SK-N-MC (cell line): ENCODE results near the gene KIAA0930.

Experiments used
- DNase-seq: peaks from one replicate; pipeline ENCODE4 v3.0.0-alpha.2; 2011; ENCODE audit warnings: low read depth, low spot score
- H3K27ac ChIP-seq: fragments of 200-600 bp; sonication (generic); 2 replicates; pipeline ENCODE4 v1.5.1; 2016; ENCODE audit warnings: mixed run types
- H3K36me3 ChIP-seq: fragments of 200-600 bp; sonication (generic); 2 replicates; pipeline ENCODE4 v1.6.1; 2017; ENCODE audit warnings: antibody characterized with exemption, low read length, mixed read lengths; ENCODE audit not compliant: insufficient read depth
- H3K4me3 ChIP-seq: fragments of 200-600 bp; sonication (generic); 2 replicates; pipeline ENCODE4 v1.5.1; 2016
- H3K9ac ChIP-seq: fragments of 200-600 bp; sonication (generic); 2 replicates; pipeline ENCODE4 v1.8.0; 2017; ENCODE audit warnings: mixed run types, mixed read lengths; ENCODE audit not compliant: insufficient read length
- H3K9me3 ChIP-seq: fragments of 200-600 bp; sonication (generic); 2 replicates; pipeline ENCODE4 v1.6.1; 2017; ENCODE audit warnings: low read depth, mild to moderate bottlenecking, antibody characterized with exemption, low read length, moderate library complexity, mixed read lengths
- EZH2 ChIP-seq: fragments of 200-600 bp; sonication (generic); IDR thresholded peaks from one replicate; pipeline ENCODE4 v1.6.1; 2017; ENCODE audit warnings: antibody characterized with exemption
- FOXP2 ChIP-seq: optimal IDR thresholded peaks from 2 replicates; pipeline ENCODE3; 2011; ENCODE audit warnings: mild to moderate bottlenecking, moderate library complexity; ENCODE audit not compliant: insufficient read depth; ENCODE audit errors: extremely low read length, control extremely low read depth
- POLR2AphosphoS5 ChIP-seq: IDR thresholded peaks from 2 replicates; pipeline ENCODE4 v1.6.1; 2012; ENCODE audit warnings: mild to moderate bottlenecking, low read depth, low read length, borderline replicate concordance

Gene KIAA0930

DNA sequence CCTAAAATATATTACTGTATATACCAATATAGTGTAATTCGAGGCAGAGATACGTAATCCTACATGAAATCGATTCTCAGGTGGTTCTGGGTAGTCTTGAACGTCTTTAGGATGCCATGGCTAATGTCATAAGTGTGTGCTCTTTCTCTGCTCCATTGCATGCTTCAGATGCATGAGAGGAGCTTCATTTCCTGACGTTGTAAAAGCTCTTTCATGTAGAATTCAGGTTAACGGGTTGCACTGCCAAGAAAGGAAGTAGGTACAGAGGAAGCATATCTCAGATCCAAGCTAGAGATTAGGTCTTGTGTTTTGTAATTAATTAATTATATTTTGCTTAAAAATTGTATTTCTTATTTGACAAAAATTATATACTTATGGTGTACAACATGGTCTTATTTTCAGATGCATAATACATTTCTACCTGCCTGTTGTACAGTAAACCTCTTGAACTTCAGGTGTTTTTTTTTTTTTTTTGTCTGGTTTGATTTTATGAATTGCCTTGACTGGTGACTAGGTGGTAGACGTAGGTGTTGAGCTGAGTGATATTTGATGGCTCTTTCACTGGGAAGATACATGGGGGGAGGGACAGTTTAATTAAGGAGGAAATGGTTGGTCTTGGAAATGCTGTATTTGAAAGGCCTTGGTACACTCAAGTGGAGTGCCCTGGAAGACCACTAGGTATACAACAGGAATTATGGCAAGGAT lies 67.7 kb downstream of the KIAA0930 start:
- H3K4me3 ChIP-seq = no peak overlapping the region
- no peak for DNase-seq
- H3K9ac ChIP-seq = no peak overlapping the region
- TF ChIP-seq EZH2 (no peak), POLR2AphosphoS5 (no peak), FOXP2 (no peak)
- no peak overlapping the region for H3K27ac ChIP-seq
- no peaks in the 10 kb centered on the region for H3K9me3 ChIP-seq
- peaks cover 98% of the 10 kb centered on the region for H3K36me3 ChIP-seq

DNA sequence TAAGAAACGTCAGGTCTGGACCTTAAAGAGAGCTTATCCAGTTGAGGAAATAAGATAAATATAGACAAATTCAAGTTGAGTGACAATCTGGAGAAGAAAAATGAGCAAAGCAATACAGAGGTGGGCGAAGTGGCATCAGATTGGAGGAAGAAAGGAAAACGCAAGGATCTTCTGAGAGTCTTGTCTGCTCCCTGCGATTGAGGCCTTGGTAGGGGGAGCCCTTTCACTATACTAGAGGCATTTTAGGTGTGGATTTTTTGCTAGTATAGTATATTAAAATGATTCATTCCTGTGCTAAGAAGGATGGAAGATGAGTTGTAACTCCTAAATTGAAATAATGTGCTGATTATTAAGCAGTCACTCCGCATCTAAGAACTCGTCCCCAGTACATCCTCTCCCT lies 68.9 kb downstream of the KIAA0930 start:
- Histone ChIP-seq H3K36me3 (peaks cover 98% of the 10 kb centered on the region), H3K9ac (no peak overlapping the region), H3K9me3 (no peaks in the 10 kb centered on the region), H3K4me3 (no peak overlapping the region), H3K27ac (no peak overlapping the region)
- no peak for DNase-seq
- no peak for TF ChIP-seq POLR2AphosphoS5
- TF ChIP-seq FOXP2 = no peak
- TF ChIP-seq EZH2 = no peak

- no peak for DNase-seq
- Histone ChIP-seq H3K36me3 (peaks cover 91% of the 10 kb centered on the region), H3K9ac (no peak overlapping the region), H3K27ac (no peak overlapping the region), H3K9me3 (no peaks in the 10 kb centered on the region), H3K4me3 (no peak overlapping the region)
- no peak for TF ChIP-seq POLR2AphosphoS5
- TF ChIP-seq FOXP2 = no peak
- TF ChIP-seq EZH2 = no peak
Measured at GRCh38 chr22:45169591-45170466, 70.9 kb downstream of the KIAA0930 start.

- H3K27ac ChIP-seq = no peak overlapping the region
- H3K9ac ChIP-seq = no peak overlapping the region
- no peak for DNase-seq
- H3K9me3 ChIP-seq = no peaks in the 10 kb centered on the region
- H3K36me3 ChIP-seq = peaks cover 63% of the 10 kb centered on the region
- H3K4me3 ChIP-seq = no peak overlapping the region
- TF ChIP-seq EZH2 = no peak
- TF ChIP-seq FOXP2 = no peak
- no peak for TF ChIP-seq POLR2AphosphoS5
Measured at GRCh38 chr22:45166932-45167331, 73.8 kb downstream of the KIAA0930 start.

DNA sequence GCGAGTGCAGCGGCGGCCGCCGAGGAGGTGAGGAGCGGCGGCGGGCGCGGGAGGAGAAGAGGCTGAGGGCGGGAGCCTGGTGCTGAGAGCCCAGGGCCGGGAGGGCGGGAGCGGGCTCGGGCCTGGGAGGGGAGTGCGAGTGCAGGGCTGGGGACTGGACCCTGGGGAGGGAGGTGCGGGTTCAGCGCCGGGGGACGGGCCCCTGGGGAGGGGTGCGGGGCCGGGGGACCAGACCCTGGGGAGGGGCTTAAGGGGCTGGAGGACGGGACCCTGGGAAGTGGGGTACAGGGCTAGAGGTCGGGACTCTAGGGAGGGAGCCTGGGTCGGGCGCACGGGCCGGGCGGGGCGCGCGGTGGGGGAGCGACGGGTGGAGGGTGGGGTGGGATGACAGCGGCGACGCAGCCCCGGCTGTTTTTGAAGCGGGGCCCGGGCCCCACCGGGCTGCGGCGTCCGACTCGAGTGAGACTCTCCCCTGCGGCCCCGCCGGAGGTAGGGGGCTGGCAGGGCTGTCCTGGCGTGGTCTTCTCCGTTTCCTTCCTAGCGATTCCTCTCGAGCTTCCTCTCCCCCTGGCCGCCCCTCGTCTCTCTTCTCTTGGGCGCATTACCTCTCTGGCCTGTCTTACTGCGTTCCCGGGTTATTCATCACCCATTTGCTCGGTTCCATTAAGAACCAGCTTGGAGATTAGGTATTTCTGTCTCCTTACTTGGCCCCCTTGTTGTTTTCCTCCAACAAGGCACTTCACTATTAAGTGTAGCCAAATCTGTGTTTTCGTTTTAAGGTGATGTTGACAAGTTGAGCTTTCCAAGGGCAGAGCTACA lies 76.2 kb downstream of the KIAA0930 start:
- Histone ChIP-seq H3K27ac (peak overlapping the region; percentile 68; the same call in 1 of the 2 replicates), H3K9me3 (no peaks in the 10 kb centered on the region), H3K36me3 (peaks cover 39% of the 10 kb centered on the region), H3K9ac (peak overlapping the region; percentile 91), H3K4me3 (peak overlapping the region; percentile 93)
- DNase-seq = no peak
- TF ChIP-seq POLR2AphosphoS5 (no peak), EZH2 (no peak), FOXP2 (no peak)

DNA sequence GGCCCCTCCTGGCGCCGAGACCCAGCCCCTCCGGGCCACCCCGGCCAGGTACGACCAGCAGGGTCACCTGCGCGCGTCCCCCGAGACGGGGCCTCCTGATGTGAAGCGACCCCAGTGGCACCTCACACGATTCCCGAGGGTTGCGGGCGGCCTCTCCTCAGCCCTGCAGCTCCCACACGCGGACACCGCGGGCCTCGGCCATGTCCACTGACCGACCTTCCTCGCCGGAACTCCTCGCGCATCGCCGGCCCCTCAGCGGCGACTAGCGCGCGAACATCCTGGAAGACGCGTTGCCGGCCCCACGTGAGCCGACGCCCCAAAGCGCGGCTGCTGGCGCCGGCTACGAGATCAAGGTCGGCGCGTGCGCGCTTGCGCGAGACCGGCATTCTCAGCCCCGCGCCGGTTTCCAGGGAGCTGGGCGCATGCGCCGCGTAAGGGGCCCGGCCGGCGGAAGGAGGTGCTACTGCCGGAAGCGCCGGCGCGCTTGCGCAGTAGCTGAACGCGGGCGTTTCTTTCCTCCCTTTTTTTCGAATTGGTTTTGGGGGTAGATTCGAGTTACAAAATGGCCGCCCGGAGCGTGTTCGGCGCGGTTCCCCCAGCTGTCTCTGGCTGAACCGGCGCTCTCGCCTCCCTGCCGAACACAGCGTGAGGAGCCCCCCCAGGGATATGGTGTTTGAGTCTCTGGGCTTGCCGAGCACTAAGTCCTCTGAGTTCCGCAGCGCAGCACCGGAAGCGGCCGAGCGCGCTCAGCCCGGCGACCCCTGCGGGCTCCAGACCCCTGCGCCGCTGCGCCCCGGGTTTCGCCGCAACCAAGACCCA lies 77.0 kb downstream of the KIAA0930 start, which contains the start of gene NUP50:
NUP50 (plus strand) TSS at position 475 of the 819 bp plus-strand sequence. CDS start 4,253 bp downstream, outside the sequence.
- H3K4me3 ChIP-seq = peak within 1 kb of the TSS; percentile 93
- TF ChIP-seq FOXP2 (peak; percentile 25), POLR2AphosphoS5 (peak; percentile 93), EZH2 (no peak)
- peak; percentile 39 for DNase-seq
- peak within 1 kb of the TSS; percentile 68; the same call in 1 of the 2 replicates for H3K27ac ChIP-seq
- H3K9ac ChIP-seq = peak within 1 kb of the TSS; percentile 91
- no peaks in the 10 kb centered on the region for H3K9me3 ChIP-seq
- peaks cover 31% of the 10 kb centered on the region for H3K36me3 ChIP-seq

GRCh38 chr22:45163099-45163450 lies 77.6 kb downstream of the KIAA0930 start:
- TF ChIP-seq EZH2 = no peak
- TF ChIP-seq FOXP2 = no peak
- no peak for TF ChIP-seq POLR2AphosphoS5
- Histone ChIP-seq H3K36me3 (peaks cover 29% of the 10 kb centered on the region), H3K27ac (no peak overlapping the region), H3K9ac (peak overlapping the region; percentile 90), H3K4me3 (peak overlapping the region; percentile 93), H3K9me3 (no peaks in the 10 kb centered on the region)
- DNase-seq = no peak

DNA sequence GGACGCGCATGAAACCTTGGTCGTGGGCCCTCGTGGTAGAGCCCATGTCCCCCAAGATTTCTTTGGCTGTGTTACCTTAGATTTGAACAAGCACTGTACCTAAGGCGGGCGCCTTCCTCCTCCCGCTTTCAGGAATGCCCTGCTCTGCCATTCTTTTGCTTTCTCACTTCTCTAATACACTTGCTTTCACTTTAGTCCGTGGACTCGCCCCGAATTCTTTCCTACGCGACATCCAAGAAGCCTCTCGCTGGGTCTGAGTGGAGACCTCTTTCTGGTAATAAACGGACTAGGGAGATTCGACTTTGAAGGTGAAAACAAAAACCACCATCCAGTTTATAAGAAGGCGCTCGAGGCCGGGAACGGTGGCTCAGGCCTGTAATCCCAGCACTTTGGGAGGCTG lies 78.2 kb downstream of the KIAA0930 start:
- no peak overlapping the region for H3K27ac ChIP-seq
- peaks cover 29% of the 10 kb centered on the region for H3K36me3 ChIP-seq
- no peak for DNase-seq
- no peak for TF ChIP-seq POLR2AphosphoS5
- TF ChIP-seq FOXP2 = no peak
- TF ChIP-seq EZH2 = no peak
- peak overlapping the region; percentile 90 for H3K9ac ChIP-seq
- peak overlapping the region; percentile 93 for H3K4me3 ChIP-seq
- no peaks in the 10 kb centered on the region for H3K9me3 ChIP-seq
